Measurements from ENCODE around the gene SLC13A2. TPM values are rescaled to one million over a fixed set of nuclear protein-coding genes. Genes with fewer than 3 reads are reported as not detected.
A peak's percentile ranks its signal among the peaks of the same experiment; 100 is the strongest.

SLC13A2 gene
- total RNA-seq, 1 experiment from 2014 or later: not detected

GRCh38 chr17:28487881-28488532 lies 14.6 kb downstream of the SLC13A2 start:
- Histone ChIP-seq H3K27me3 (ENCODE audit: control insufficient read depth, insufficient read depth, low read length) (0 out of 2 replicates have a peak, but pooled peaks cover 2% of the 10 kb centered on the region), H3K9me3 (ENCODE audit: control insufficient read depth, insufficient read depth, low read depth, low read length) (no peaks in the 10 kb centered on the region), H3K4me3 (ENCODE audit: low read depth in 2 of 2, low read length in 2 of 2) (no peak overlapping the region), H3K36me3 (ENCODE audit: control insufficient read depth, insufficient read depth, low read length) (no peaks in the 10 kb centered on the region), H3K27ac (ENCODE audit: low read length) (no peak overlapping the region), H3K4me1 (ENCODE audit: control insufficient read depth, insufficient read depth, low read length) (no peaks in the 10 kb centered on the region)
- POLR2A ChIA-PET: no interaction called here
- intact Hi-C loops (cut with micrococcal nuclease; ENCODE audit: unreplicated experiment) (no loop called here), in situ Hi-C loops (cut with HindIII; ENCODE audit: low pct_unique_long_range_greater_than_20kb, low sequenced_read_pairs) (no loop called here)
- DNase-seq (ENCODE audit: low read depth, low spot score): no peak
- TF ChIP-seq REST (IDR thresholded peaks at IDR 0.05; ENCODE audit: insufficient read depth in 1 of 2, low read depth in 2 of 2, low read length in 1 of 2) (no peak), CTCF (IDR thresholded peaks at IDR 0.05) (no peak), SIN3A (IDR thresholded peaks at IDR 0.05; ENCODE audit: borderline replicate concordance, insufficient read depth, low read depth, low read length) (no peak), POLR2AphosphoS5 (IDR thresholded peaks at IDR 0.05; ENCODE audit: low read depth, low read length) (no peak), TCF7L2 (IDR thresholded peaks at IDR 0.05; ENCODE audit: low read depth, low read length) (no peak)
- no TSS peak for BruUV-seq (replicated peaks)
- 0 out of 2 replicates have a peak, but pooled peaks have one; percentile 46 for ATAC-seq
- CTCF ChIA-PET: no interaction called here

- CTCF ChIA-PET: no interaction called here
- Histone ChIP-seq H3K9me3 (ENCODE audit: control insufficient read depth, insufficient read depth, low read depth, low read length) (no peaks in the 10 kb centered on the region), H3K4me1 (ENCODE audit: control insufficient read depth, insufficient read depth, low read length) (no peaks in the 10 kb centered on the region), H3K4me3 (ENCODE audit: low read depth in 2 of 2, low read length in 2 of 2) (no peak overlapping the region), H3K36me3 (ENCODE audit: control insufficient read depth, insufficient read depth, low read length) (no peaks in the 10 kb centered on the region), H3K27ac (ENCODE audit: low read length) (no peak overlapping the region), H3K27me3 (ENCODE audit: control insufficient read depth, insufficient read depth, low read length) (peaks cover 2% of the 10 kb centered on the region; the same call in 1 of the 2 replicates)
- TF ChIP-seq SIN3A (IDR thresholded peaks at IDR 0.05; ENCODE audit: borderline replicate concordance, insufficient read depth, low read depth, low read length) (no peak), CTCF (IDR thresholded peaks at IDR 0.05) (no peak), TCF7L2 (IDR thresholded peaks at IDR 0.05; ENCODE audit: low read depth, low read length) (no peak), REST (IDR thresholded peaks at IDR 0.05; ENCODE audit: insufficient read depth in 1 of 2, low read depth in 2 of 2, low read length in 1 of 2) (no peak), POLR2AphosphoS5 (IDR thresholded peaks at IDR 0.05; ENCODE audit: low read depth, low read length) (no peak)
- in situ Hi-C loops (cut with HindIII; ENCODE audit: low pct_unique_long_range_greater_than_20kb, low sequenced_read_pairs): no loop called here
- POLR2A ChIA-PET: no interaction called here
- BruUV-seq (replicated peaks): no TSS peak
- ATAC-seq (no peak), DNase-seq (ENCODE audit: low read depth, low spot score) (no peak)
- intact Hi-C loops (cut with micrococcal nuclease; ENCODE audit: unreplicated experiment): no loop called here
Measured at GRCh38 chr17:28488533-28489276, 15.3 kb downstream of the SLC13A2 start.
